ENCODE measurements around the gene MSI1.

MSI1 gene

DNA sequence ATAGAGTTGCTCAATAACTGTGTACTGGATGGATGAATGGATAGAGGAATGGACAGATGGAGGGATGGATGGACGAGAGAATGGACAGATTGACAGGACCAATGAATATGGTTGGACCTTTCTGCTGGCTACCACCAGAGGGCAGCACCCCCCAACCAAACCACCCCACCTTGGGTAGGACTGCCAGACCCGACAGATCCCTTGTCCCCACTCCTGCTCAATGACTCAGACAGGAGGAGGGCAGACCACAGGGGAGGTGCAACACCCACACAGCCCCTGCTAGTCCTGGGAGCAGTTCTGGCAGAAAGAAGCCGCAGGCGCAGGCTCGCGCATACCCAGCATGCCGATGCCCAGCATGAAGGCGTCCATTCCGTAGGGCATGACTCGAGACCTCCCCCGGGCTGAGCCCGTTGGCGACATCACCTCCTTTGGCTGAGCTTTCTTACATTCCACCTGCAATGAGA, 12.4 kb downstream of the MSI1 start:
- TF ChIP-seq, protein P1, sequence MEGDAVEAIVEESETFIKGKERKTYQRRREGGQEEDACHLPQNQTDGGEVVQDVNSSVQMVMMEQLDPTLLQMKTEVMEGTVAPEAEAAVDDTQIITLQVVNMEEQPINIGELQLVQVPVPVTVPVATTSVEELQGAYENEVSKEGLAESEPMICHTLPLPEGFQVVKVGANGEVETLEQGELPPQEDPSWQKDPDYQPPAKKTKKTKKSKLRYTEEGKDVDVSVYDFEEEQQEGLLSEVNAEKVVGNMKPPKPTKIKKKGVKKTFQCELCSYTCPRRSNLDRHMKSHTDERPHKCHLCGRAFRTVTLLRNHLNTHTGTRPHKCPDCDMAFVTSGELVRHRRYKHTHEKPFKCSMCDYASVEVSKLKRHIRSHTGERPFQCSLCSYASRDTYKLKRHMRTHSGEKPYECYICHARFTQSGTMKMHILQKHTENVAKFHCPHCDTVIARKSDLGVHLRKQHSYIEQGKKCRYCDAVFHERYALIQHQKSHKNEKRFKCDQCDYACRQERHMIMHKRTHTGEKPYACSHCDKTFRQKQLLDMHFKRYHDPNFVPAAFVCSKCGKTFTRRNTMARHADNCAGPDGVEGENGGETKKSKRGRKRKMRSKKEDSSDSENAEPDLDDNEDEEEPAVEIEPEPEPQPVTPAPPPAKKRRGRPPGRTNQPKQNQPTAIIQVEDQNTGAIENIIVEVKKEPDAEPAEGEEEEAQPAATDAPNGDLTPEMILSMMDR (IDR thresholded peaks at IDR 0.05; ENCODE audit: borderline replicate concordance, insufficient read depth, low read depth, low read length), result peak; percentile 90
- no peak overlapping the region for H3K4me3 ChIP-seq (ENCODE audit: low read depth, low read length)

DNA sequence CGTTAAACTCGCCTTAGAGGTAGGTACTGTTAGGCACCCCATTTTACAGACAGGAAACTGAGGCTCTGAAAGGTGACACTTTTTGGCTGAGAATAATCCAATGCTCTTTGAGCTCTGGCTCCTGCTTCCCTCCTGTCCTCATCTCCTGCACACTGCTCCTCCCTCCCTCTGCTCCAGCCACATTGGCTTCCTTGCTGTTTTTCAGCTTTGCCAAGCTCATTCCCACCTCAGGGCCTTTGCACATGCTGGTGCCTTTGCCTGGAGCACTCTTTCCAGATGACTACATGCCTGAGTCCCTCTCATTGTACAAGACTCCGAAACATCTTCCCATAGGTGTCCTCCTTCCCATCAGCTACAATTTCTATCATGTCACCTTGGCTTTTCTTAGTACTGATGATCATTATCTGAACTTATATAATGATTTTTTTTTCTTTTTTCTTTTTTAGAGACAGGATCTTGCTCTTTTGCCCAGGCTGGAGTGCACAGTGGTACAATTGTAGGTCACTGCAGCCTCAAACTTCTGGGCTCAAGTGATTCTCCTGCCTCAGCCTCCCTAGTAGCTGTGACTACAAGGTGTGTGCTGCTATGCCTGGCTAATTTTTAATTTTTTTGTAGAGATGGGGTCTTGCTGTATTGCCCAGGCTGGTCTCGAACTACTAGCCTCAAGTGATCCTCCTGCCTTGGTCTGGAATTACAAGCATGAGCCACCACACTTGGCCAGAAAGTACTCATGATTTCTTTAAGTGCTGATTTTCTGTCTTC, 15.2 kb downstream of the MSI1 start:
- H3K4me3 ChIP-seq (ENCODE audit: low read depth, low read length), result no peak overlapping the region
- TF ChIP-seq, protein P1 (IDR thresholded peaks at IDR 0.05; ENCODE audit: borderline replicate concordance, insufficient read depth, low read depth, low read length), result no peak

DNA sequence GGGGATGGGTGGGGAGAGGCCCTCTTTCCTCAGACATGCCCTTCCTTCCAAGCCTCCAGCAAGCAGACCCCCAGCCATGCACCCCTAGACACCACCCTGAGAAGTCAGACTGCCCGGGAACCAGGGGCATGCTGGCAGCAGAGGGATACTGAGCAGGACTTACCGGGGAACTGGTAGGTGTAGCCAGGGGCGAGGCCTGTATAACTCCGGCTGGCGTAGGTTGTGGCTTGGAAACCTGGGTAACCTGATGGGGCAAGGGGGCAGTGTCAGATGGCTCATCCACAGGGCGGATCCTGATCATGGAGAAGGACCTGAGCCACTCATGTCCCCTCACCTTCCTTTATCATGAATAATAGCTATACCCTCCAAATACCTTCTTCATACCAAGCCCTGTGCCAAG, 15.8 kb downstream of the MSI1 start:
- no peak overlapping the region for H3K4me3 ChIP-seq (ENCODE audit: low read depth, low read length)
- TF ChIP-seq, protein P1 (IDR thresholded peaks at IDR 0.05; ENCODE audit: borderline replicate concordance, insufficient read depth, low read depth, low read length), result no peak

DNA sequence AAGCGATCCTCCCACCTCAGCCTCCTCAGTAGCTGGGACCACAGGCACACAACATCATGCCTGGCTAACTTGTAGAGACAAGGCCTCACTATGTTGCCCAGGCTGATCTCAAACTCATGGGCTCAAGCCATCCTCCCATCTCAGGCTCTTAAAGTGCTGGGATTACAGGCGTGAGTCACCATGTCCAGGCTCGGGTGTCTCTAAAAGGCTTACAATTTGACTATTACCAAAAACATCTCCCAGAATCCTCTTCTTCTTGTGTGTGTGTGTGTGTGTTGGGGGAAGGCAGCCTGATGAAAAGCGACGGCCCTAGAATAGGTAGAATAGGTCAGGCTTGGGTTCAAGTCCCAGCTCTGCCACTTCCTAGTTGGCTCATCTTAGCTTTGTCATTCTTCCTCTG, 16.8 kb downstream of the MSI1 start:
- H3K4me3 ChIP-seq (ENCODE audit: low read depth, low read length), result no peak overlapping the region
- TF ChIP-seq, protein P1 (IDR thresholded peaks at IDR 0.05; ENCODE audit: borderline replicate concordance, insufficient read depth, low read depth, low read length), result no peak

DNA sequence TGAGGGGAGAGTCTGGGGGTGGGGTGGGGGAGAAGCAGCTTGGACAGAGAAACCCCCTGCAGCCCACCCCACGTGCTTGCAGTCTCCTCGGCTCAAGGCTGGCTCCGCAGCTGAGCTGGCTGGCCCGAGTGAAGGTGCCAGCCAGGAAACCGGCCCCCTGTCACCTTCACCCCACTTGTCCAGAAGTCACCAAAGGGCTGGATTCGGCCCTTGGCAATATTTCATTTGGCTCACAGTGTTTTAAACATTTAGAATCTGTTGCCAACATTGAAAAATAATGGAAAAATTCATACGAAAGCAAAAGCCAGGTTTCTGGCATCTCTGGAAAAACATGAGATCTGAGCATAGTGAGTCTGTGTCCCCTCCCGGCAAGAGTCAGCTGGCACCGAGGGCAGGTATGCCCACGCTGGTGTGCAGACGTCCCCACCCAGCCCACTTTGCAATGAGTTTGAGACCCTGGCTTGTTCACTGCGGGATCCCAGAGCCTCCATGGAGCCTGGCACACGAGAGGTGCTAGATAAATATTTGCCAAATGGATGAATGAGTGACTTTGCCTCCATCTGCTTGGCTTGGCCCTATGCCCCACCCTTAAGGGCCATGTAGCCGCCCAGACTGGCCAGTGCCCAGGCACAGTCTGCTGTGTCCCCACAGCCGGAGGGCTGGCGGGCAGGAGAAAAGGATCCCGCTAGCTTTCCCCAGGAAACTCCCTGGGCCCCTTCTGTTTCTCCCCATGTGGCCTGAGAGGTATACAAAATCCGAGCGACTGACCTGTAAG, 18.2 kb downstream of the MSI1 start:
- TF ChIP-seq, protein P1 (IDR thresholded peaks at IDR 0.05; ENCODE audit: borderline replicate concordance, insufficient read depth, low read depth, low read length), result no peak
- H3K4me3 ChIP-seq (ENCODE audit: low read depth, low read length), result no peak overlapping the region

DNA sequence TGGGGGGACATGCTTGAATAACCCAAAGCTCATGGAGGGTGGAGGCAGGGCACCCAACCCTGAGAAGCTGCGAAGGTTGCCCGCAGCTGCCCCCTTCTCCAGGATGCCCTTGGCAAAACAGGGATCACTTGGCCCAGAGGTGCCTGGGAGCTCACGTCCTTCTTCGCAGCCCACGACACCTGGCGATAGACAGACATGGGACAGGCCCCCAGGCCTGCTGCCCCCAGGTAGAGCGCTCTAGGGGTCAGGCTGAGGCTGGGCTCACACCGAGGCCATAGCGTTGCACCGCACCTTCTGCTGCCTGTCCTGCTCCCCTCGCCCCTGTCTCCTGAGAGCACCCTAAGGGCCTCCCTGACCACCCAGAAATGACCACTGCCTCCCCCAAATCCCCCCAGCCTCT, 21.2 kb downstream of the MSI1 start:
- H3K4me3 ChIP-seq (ENCODE audit: low read depth, low read length), result no peak overlapping the region
- TF ChIP-seq, protein P1 (IDR thresholded peaks at IDR 0.05; ENCODE audit: borderline replicate concordance, insufficient read depth, low read depth, low read length), result no peak
